ENCODE data around the gene SLC22A6. TPM values are rescaled to one million over a fixed set of nuclear protein-coding genes. Genes with fewer than 3 reads are reported as not detected.

The SLC22A6 gene
- not detected for total RNA-seq

GRCh38 chr11:62984451-62984991, at the start of gene SLC22A6:
Gene SLC22A6, minus strand, starts transcription at chr11:62984967. Its CDS starts 277 bp downstream, at chr11:62984690.
- DNase-seq (ENCODE audit: low spot score), result no peak

GRCh38 chr11:63032457-63032856, 47.7 kb upstream of the SLC22A6 start:
- ATAC-seq, result no peak

More at GRCh38 chr11:62984451-62984991, at the start of gene SLC22A6:
- no peak for ATAC-seq

GRCh38 chr11:63023841-63024648, 39.3 kb upstream of the SLC22A6 start:
- peak; percentile 80 for DNase-seq (ENCODE audit: low spot score)
- ATAC-seq, result peak; percentile 99

More at GRCh38 chr11:63032457-63032856, 47.7 kb upstream of the SLC22A6 start:
- DNase-seq (ENCODE audit: low spot score), result no peak

- ATAC-seq, result no peak
- no peak for DNase-seq (ENCODE audit: low spot score)
Measured at GRCh38 chr11:63023222-63023814, 38.6 kb upstream of the SLC22A6 start.

- ATAC-seq, result no peak
- DNase-seq (ENCODE audit: low spot score), result peak; percentile 15
Measured at GRCh38 chr11:63022441-63022840, 37.7 kb upstream of the SLC22A6 start.

- peak; percentile 40 for DNase-seq (ENCODE audit: low spot score)
Measured at GRCh38 chr11:63020671-63021291, 36.0 kb upstream of the SLC22A6 start.

GRCh38 chr11:63019506-63019905, 34.7 kb upstream of the SLC22A6 start:
- ATAC-seq (no peak), DNase-seq (ENCODE audit: low spot score) (no peak)

More at GRCh38 chr11:63020671-63021291, 36.0 kb upstream of the SLC22A6 start:
- no peak for ATAC-seq

GRCh38 chr11:63017306-63017974, 32.7 kb upstream of the SLC22A6 start:
- ATAC-seq (no peak), DNase-seq (ENCODE audit: low spot score) (no peak)

GRCh38 chr11:63015521-63016215, 30.9 kb upstream of the SLC22A6 start, which contains the start of gene SLC22A8:
Gene SLC22A8, minus strand, starts transcription at chr11:63015841. Its CDS starts 883 bp downstream, at chr11:63014958.
- ATAC-seq (no peak), DNase-seq (ENCODE audit: low spot score) (no peak)

GRCh38 chr11:63014408-63015055, 29.8 kb upstream of the SLC22A6 start:
- DNase-seq (ENCODE audit: low spot score), result no peak
- no peak for ATAC-seq

GRCh38 chr11:63012839-63013238, 28.1 kb upstream of the SLC22A6 start:
- ATAC-seq (no peak), DNase-seq (ENCODE audit: low spot score) (no peak)

GRCh38 chr11:63012430-63012829, 27.7 kb upstream of the SLC22A6 start:
- DNase-seq (ENCODE audit: low spot score), result no peak
- ATAC-seq, result no peak

GRCh38 chr11:63010934-63011439, 26.2 kb upstream of the SLC22A6 start:
- no peak for DNase-seq (ENCODE audit: low spot score)
- no peak for ATAC-seq

GRCh38 chr11:63007920-63008319, 23.2 kb upstream of the SLC22A6 start:
- DNase-seq (ENCODE audit: low spot score) (no peak), ATAC-seq (no peak)

- ATAC-seq (no peak), DNase-seq (ENCODE audit: low spot score) (no peak)
Measured at GRCh38 chr11:63001456-63001855, 16.7 kb upstream of the SLC22A6 start.

- peak; percentile 92 for ATAC-seq
- peak; percentile 67 for DNase-seq (ENCODE audit: low spot score)
Measured at GRCh38 chr11:62999649-63000048, 14.9 kb upstream of the SLC22A6 start.

- DNase-seq (ENCODE audit: low spot score), result no peak
Measured at GRCh38 chr11:62999156-62999555, 14.4 kb upstream of the SLC22A6 start.

GRCh38 chr11:62996271-62996670, 11.5 kb upstream of the SLC22A6 start:
- ATAC-seq (no peak), DNase-seq (ENCODE audit: low spot score) (no peak)

More at GRCh38 chr11:62999156-62999555, 14.4 kb upstream of the SLC22A6 start:
- ATAC-seq, result no peak

GRCh38 chr11:62994775-62995174, 10.0 kb upstream of the SLC22A6 start:
- ATAC-seq (no peak), DNase-seq (ENCODE audit: low spot score) (no peak)

All from left lobe of liver (tissue), 2 donors.